ENCODE measurements around the gene ERAS. TPM values are rescaled to one million over a fixed set of nuclear protein-coding genes. Genes with fewer than 3 reads are reported as not detected.

Gene ERAS
- total RNA-seq, 1 donor, result not detected

- no peak overlapping the region for H3K4me3 ChIP-seq (ENCODE audit: low read depth, low read length)
- no peak for DNase-seq (ENCODE audit: low read depth)
- TF ChIP-seq, protein P1, sequence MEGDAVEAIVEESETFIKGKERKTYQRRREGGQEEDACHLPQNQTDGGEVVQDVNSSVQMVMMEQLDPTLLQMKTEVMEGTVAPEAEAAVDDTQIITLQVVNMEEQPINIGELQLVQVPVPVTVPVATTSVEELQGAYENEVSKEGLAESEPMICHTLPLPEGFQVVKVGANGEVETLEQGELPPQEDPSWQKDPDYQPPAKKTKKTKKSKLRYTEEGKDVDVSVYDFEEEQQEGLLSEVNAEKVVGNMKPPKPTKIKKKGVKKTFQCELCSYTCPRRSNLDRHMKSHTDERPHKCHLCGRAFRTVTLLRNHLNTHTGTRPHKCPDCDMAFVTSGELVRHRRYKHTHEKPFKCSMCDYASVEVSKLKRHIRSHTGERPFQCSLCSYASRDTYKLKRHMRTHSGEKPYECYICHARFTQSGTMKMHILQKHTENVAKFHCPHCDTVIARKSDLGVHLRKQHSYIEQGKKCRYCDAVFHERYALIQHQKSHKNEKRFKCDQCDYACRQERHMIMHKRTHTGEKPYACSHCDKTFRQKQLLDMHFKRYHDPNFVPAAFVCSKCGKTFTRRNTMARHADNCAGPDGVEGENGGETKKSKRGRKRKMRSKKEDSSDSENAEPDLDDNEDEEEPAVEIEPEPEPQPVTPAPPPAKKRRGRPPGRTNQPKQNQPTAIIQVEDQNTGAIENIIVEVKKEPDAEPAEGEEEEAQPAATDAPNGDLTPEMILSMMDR (IDR thresholded peaks at IDR 0.05; ENCODE audit: insufficient read depth, low read depth, low read length), result no peak
Measured at GRCh38 chrX:48784726-48785125, 41.6 kb upstream of the ERAS start.

DNA sequence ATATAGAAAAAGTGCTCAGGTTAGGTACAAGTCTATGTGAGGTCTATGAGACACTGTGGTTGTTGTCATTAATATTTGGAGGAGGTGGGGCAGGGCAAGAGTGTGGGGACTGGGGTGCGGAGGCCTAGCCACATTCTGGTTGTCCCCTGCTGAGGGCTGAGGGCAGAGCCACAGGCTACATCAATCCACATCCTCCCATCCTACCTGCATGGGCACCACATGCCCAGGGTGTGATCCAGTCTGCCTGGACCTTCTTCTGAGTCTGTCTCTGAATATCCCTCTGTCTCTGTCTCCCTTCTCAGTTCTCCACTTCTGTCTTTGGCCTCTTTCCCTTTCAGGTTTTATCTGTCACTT, 41.1 kb upstream of the ERAS start:
- TF ChIP-seq, protein P1 (IDR thresholded peaks at IDR 0.05; ENCODE audit: insufficient read depth, low read depth, low read length), result no peak
- no peak overlapping the region for H3K4me3 ChIP-seq (ENCODE audit: low read depth, low read length)
- DNase-seq (ENCODE audit: low read depth), result no peak

DNA sequence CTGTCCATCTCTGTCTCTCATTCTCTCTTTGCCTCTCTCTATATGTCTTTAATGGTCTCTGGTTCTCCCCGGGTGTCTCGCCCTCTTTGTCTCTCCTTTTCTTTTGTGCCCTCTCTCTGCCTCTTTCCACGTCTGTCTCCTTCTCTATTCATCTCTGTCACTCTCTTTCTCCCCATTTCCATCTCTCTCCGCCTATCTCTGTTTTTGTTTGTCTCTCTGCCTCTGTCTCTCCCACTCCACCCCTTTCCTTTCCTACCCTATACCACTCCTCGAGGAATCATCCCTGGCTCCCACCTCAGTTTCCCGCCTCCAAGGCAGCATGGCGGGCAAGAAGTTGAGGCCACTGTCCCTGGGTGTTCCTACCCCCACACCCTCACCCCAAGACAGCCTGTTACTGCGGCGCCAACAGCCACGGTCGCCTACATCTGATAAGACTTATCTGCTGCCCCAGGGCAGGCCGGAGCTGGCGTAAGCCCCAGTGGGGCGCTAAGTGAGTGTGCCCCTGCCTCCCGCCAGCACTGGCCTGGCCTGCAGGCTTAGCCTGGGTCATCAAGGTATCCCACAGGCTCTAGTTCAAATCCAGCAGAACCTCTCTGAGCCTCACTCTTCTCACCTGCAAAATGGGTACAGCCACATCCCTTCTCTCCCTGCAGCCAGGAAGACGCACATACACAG, 40.6 kb upstream of the ERAS start:
- DNase-seq (ENCODE audit: low read depth), result no peak
- H3K4me3 ChIP-seq (ENCODE audit: low read depth, low read length), result no peak overlapping the region
- TF ChIP-seq, protein P1 (IDR thresholded peaks at IDR 0.05; ENCODE audit: insufficient read depth, low read depth, low read length), result no peak

DNA sequence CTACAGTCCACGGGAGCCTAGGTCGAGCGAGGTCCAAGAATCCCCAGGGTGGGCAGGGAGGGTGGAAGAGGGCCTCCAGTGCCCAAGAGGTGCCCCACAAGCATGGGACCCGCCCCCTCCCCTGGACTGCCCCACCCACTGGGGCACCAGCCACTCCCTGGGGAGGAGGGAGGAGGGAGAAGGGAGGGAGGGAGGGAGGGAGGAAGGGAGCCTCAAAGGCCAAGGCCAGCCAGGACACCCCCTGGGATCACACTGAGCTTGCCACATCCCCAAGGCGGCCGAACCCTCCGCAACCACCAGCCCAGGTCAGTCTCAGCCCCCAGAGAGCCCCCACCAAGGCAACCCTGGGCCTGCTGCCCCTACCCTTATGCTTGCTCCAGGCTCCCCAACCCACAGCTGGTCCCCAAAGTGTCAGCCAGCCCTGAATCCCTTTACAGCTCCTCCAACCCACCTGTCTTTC, 39.9 kb upstream of the ERAS start, which contains the start of gene GATA1:
Gene GATA1 (plus strand): TSS at position 250 of the 460 bp plus-strand sequence. CDS start 4,520 bp downstream, outside the sequence.
- no peak for DNase-seq (ENCODE audit: low read depth)
- H3K4me3 ChIP-seq (ENCODE audit: low read depth, low read length), result no peak within 1 kb of the TSS
- TF ChIP-seq, protein P1 (IDR thresholded peaks at IDR 0.05; ENCODE audit: insufficient read depth, low read depth, low read length), result no peak

DNA sequence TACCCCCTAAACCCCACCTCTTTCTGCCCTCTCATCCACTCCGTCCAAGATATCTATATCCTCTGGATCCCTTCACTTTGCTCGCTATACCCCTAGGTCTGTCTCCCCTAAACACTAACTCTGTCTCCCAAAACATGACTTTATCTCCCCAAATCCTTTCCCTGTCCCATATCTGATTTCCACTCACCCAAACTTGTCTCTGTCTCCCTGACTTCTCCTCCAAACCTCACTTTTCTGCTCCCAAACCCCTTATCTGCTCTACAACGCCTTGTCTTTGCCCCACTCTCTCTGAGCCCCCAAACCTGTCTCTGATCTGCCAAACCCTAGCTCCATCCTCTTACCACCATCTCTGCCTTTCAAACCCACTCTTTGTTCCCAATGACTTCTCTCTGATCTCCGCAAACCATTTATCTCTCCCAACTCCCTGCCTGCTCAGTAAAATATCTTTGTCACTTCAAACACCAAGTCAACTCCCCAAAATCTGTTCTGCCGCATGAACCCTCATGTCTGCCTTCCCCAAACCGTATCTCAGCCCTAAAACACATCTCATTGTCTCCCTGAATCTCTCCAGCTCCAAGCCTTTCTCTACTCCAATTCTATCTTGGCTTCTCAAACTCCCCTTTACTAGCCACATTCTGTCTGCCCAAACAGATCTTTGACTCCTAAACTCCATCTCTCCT, 39.3 kb upstream of the ERAS start:
- TF ChIP-seq, protein P1 (IDR thresholded peaks at IDR 0.05; ENCODE audit: insufficient read depth, low read depth, low read length), result no peak
- no peak overlapping the region for H3K4me3 ChIP-seq (ENCODE audit: low read depth, low read length)
- DNase-seq (ENCODE audit: low read depth), result no peak

DNA sequence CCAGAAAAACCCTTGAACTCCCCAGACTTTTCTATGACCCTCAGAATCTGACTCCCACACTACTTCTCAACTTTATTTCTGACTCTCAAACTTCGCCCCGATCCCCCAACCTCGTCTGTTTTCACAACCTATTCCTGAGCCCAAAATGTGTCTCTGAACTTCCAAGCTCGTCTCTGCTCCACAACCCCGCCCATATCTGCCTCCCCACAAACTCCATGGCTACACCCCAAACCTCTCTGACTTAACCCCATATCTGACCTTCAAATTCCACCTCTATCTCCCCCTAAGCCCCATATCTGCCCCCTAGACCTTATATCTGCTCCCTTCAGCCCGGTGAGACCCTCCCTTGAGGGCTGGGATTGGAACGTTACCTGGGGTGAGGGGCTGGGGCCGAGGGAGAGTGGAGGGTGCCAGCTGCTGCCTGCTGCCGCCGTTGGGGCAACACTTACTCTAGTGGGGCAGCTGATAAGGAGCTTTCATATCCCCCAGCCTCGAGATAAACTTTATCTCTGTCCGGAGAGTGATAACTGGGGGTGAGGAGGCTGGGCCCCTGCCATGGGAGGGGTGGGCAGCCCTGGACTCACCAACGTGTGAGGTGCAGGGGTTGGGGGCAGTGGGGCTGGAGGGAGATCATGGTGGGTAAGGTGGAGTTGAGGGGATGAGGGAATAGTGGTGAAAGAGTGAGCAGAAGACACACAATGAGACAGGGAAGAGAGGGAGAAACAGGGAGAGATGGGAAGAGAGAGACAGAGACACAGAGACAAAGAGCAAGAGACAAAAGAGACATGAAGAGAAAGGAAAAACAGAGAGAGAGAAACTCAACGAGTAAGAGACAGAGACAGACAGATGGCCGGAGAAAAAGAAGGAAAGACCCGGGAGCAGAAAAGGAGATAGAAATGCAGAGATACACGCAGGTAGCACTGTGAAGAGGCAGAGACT, 38.5 kb upstream of the ERAS start:
- TF ChIP-seq, protein P1 (IDR thresholded peaks at IDR 0.05; ENCODE audit: insufficient read depth, low read depth, low read length), result no peak
- DNase-seq (ENCODE audit: low read depth), result no peak
- no peak overlapping the region for H3K4me3 ChIP-seq (ENCODE audit: low read depth, low read length)

Measured in fibroblast of villous mesenchyme (primary cell).